Germinal center (tissue), 1 donor: ENCODE results near the gene AADACL4.

ENCODE experiments used
- DNase-seq: peaks from one replicate; pipeline ENCODE4 v3.0.0; 2012; ENCODE audit warnings: mixed read lengths, low spot score

AADACL4 gene

GRCh38 chr1:12643785-12644184 lies at the start of gene AADACL4:
Gene AADACL4, plus strand, starts transcription at chr1:12644085. Its CDS starts 462 bp downstream, at chr1:12644547.
- DNase-seq, result no peak

DNA sequence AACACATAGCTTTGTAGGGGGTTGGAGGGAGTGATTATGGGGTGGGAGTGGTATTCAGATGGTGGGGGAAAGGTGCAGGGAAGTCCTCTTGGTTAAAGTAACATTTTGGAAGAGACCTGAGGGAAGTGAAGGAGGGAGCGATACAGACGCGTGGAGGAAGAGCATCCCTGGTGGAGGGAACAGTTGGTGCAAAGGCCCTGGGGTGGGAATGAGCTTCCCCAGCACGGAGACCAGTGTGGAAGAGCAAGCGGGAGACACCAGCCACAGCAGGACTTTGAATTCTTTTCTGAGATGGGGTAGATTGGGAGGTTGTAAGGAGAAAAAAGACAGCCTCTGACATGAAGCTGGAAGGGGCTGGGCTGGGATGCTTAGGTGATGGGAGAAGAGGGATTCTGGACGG lies 49.4 kb upstream of the AADACL4 start:
- no peak for DNase-seq

- DNase-seq, result peak; percentile 37
Observed at GRCh38 chr1:12594966-12595756, 48.7 kb upstream of the AADACL4 start.

DNA sequence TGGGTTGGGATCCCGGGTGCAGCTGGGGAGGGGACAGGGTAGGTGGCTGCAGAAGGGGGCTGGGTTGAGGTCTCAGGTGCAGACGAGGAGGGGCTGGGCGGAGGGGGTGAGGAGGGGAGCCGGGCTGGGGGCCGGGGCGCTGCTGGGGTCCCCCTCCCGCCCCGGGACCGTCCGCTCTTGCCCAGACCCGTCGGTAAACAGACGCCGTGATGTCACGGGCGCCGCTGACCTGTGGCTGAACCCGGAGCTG lies 48.2 kb upstream of the AADACL4 start:
- DNase-seq, result no peak

GRCh38 chr1:12596007-12596821 lies 47.7 kb upstream of the AADACL4 start:
- no peak for DNase-seq

DNA sequence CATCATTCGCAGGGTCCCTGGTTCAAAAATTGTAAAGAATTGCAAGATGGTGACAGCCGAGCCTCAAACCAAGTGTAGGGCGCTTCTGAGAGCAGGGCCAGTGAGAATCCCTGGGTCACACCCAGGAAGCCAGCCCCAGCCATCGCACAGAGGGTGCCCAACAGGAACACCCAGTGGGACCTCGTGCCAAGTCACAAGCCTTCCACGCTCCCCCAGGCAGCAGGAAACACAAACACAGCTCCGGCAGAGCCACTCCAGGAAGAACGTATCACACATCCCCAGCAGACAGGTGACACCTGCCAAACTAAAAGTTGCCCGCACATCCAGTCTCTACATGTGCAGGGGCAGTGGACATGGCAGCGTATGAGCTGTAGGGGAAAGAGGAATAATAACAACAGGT lies 46.1 kb upstream of the AADACL4 start:
- no peak for DNase-seq

DNA sequence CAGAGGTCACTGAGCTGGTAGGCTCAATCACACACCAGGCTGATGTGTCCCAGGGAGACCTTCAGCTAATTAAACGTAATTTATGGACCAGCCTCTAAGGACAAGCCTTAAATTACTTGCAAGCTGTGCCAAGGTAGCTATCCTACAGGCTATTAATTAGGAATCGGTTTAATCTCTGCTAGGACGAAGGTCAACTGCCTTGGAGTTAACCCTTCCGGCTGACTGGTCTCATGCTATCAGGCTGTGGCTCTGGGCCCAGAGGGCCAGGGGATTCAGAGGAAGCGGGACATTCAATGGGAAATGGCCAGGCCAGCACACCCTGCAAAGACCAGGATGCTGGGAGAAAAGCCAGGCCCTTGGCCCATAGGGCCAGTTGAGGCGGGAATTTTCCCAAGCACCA lies 44.9 kb upstream of the AADACL4 start:
- no peak for DNase-seq

GRCh38 chr1:12599657-12600056 lies 44.2 kb upstream of the AADACL4 start:
- DNase-seq, result no peak

GRCh38 chr1:12600335-12600734 lies 43.5 kb upstream of the AADACL4 start:
- no peak for DNase-seq

DNA sequence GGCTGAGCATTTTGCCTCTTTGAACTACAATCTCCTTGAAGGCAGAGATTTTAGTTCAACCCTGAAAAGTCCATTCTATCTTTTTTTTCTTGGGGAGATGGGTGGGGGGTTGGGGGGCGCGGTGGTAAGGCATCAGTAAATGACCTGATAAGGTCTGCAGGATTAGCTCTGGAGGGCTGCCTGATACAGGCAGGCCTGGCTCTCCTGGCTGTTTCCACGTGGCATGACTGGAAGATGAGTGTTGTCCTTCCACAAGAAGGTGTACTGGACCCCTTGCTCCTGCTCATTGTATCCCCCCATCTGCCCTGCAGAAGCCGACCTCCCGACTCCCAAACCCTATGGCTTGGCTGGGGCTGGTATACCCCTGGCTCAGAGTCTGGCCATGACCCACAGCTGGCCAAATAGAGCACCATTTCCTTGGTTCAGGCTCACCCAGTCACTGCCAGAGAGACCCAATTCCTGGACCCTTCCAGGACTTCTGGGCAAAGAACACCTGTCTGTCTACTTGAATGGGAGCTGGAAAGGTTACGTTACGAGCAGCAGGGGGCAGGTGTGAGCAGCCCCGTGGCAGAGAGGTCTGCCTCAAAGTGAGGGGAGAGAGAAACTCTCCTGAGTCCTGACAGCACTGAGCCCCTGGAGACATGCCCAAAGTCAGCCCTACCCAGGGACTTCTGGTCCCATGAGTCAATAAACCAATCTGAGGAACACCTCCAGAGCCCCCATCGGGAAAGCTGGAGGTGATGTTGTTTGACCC lies 42.8 kb upstream of the AADACL4 start:
- peak; percentile 36 for DNase-seq

GRCh38 chr1:12601700-12602658 lies 41.9 kb upstream of the AADACL4 start:
- DNase-seq, result no peak

GRCh38 chr1:12602659-12603024 lies 41.2 kb upstream of the AADACL4 start:
- DNase-seq, result no peak

DNA sequence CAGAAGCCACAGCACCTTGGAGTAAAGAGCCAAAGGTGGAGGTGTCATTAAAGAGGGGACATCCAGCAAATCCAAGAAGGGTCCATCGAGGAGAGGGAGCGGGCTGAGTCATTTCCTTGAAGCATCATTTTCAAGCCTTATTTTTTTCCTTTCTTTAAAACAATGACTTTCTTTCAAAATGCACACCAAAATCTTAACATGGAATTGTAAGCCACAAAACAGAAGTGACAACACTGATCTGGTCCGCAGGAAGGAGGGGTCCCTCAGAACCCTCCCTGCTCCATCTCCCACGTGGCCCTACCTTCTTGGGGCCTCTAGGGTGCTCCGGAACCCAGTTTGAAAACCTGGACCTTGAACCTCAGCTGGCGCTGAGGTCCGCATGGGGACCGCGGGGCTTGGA lies 40.7 kb upstream of the AADACL4 start:
- DNase-seq, result no peak

DNA sequence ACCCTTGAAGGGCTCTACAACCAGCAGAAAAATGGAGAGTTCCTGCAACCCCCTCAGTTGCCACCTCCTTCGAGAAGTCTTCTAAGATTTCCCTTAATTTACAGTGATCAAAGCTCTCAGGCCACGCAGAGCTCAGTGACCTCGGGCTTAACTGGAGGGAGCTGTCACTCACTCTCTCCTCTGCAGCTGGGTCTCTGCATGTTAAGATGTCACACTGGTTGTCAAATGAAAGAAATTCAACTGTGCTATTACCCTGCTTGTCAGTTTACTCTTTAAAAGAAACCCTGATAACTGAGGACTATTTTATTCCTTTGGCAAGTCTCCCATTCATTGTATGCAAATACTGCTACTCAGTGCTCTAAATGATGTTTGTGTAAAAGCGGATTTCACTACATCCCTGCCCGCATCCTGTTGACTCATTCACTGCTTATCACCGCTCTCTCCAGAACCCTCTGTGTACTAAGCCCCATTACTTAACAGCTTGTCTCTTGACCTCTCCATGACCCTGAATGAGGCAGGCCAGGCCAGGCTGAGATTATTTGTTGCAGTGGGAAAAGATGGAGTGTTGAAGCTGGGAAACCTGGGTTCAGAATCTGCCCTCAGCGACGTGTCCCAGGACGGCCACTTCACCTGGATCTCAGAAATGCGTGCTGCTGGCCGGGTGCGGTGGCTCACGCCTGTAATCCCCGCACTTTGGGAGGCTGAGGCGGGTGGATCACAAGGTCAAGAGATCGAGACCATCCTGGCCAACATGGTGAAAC lies 39.6 kb upstream of the AADACL4 start:
- DNase-seq, result no peak

DNA sequence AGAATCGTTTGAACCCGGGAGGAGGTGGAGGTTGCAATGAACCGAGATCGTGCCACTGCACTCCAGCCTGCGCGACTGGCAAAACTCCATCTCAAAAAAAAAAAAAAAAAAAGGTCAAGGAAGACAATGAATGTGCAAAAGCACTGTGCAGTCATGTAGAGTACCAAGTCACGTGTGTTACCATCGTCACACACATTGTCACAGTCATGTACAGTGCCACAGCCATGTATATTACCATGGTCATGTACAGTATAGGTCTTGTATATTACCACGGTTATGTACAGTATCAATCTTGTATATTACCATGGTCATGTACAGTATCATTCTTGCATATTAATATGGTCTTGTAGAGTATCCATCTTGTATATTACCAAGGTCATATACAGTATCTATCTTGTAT lies 38.9 kb upstream of the AADACL4 start:
- no peak for DNase-seq

- no peak for DNase-seq
Observed at GRCh38 chr1:12607263-12607662, 36.6 kb upstream of the AADACL4 start.

DNA sequence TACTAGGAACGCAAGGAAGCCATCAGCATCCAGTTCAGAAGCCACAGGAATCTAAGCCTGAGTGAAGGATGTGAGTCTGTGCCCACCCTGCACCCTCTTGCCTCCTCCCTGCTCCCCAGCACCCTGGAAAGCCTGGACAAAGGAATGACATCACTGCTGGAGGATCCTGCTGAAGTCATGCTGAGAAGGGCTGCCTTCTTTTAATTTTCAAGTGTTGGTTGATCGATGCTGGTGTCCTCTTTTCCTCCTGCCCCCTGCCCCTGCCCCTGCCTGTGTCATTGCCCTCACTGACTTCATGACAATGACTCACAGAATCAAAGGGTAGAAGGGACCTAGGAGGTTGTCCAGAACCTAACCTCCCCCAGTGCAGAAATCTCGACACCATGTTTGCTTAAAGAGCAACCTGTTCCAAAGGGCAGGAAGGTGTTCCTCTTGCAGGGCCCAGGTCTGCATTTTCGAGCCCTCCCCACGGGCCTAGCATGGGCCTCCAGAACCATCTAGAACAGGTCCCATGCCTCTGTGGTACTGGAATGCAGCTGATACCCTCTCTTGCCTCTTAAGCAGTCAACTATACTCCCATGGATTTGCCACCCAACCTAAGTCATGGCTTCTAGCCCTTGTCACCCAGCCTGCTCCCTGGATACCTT lies 35.5 kb upstream of the AADACL4 start:
- DNase-seq, result no peak

- DNase-seq, result no peak
Observed at GRCh38 chr1:12609469-12610003, 34.3 kb upstream of the AADACL4 start.

GRCh38 chr1:12610305-12610935 lies 33.5 kb upstream of the AADACL4 start:
- DNase-seq, result no peak

DNA sequence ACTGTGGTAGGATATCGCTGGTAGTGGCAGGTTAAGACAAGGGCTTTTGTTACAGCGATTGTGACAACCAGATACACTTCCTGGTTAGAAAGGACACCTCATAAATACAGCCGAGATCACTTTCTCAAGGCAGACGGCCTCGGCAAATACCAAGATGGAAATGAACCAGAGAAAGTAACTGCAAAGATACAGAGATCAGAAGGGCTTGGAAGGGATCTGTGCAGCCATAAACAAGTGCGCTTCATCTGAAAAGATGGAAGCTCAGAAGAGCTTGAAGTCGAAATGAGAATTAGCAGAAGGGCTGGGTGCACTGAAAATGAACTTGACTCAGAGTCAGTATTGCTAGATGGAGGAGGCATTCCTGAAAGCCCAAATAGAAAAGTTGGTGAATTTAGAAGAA lies 32.9 kb upstream of the AADACL4 start:
- no peak for DNase-seq
